SK-N-SH (cell line): ENCODE measurements around the gene TSPO2.

Experiments
- CHD2 ChIP-seq: fragments of 150-350 bp; IDR thresholded peaks from 2 replicates; pipeline ENCODE4 v1.6.1; 2018; ENCODE audit warnings: low read length; ENCODE audit not compliant: partially characterized antibody
- CTCF ChIP-seq: fragments of 200-600 bp; sonication (generic); IDR thresholded peaks from 2 replicates; pipeline ENCODE4 v1.6.1; 2017; ENCODE audit warnings: antibody characterized with exemption, mild to moderate bottlenecking, moderate library complexity
- POLR2AphosphoS5 ChIP-seq: IDR thresholded peaks from 2 replicates; pipeline ENCODE4 v1.6.1; 2012; ENCODE audit warnings: low read depth, low read length
- RCOR1 ChIP-seq: fragments of 150-350 bp; IDR thresholded peaks from 2 replicates; pipeline ENCODE4 v1.6.1; 2017; ENCODE audit warnings: antibody characterized with exemption, low read length

- TF ChIP-seq CTCF (no peak), RCOR1 (no peak), POLR2AphosphoS5 (no peak), CHD2 (no peak)
Observed at GRCh38 chr6:41037107-41037900, 5.0 kb upstream of the TSPO2 start.
